HCT116 (cell line): ENCODE measurements around the gene RPAP3. TPM values are rescaled to one million over a fixed set of nuclear protein-coding genes. Genes with fewer than 3 reads are reported as not detected.
A peak's percentile ranks its signal among the peaks of the same experiment; 100 is the strongest.

ENCODE experiments used
- ATAC-seq: fragments of 200-7000 bp; cut with Tn5 transposase; 2 replicates; pipeline ENCODE4 v1.9.1; 2020; ENCODE audit warnings: mild to moderate bottlenecking, moderate library complexity
- BruUV-seq: library from RNA; stranded (reverse); fragments of 400-500 nt; replicated peaks from 2 replicates; lab custom pipeline; 2021; lab: Mats Ljungman, UMichigan
- CTCF ChIA-PET: fragments of 300-600 bp; sonication (Branson Sonifier 250); formaldehyde crosslinking; loops from one replicate; lab custom pipeline; 2021; ENCODE audit warnings: antibody characterized with exemption; lab: Charles Lee
- POLR2A ChIA-PET: fragments of 300-600, 350-600 bp; sonication (Branson Sonifier 250); formaldehyde crosslinking; loops from one replicate; lab custom pipeline; 2021; ENCODE audit warnings: antibody characterized with exemption; lab: Charles Lee
- RAD21 ChIA-PET, 2 experiments: fragments of 300-600 bp; sonication (Branson Sonifier 250); formaldehyde crosslinking; loops; one replicate each; lab custom pipeline; 2023; ENCODE audit warnings: low total read pairs in 2 of 2; ENCODE audit not compliant: uncharacterized antibody in 2 of 2, unreplicated experiment in 2 of 2, low non-redundant PET in 1 of 2; lab: Charles Lee
- DNase-seq: peaks from one replicate; pipeline ENCODE4 v3.0.0-alpha.2; 2010; ENCODE audit warnings: low read depth, low spot score
- H2AFZ ChIP-seq: fragments of 200-600 bp; shearing (Covaris generic), sonication (generic); 2 replicates; pipeline ENCODE4 v1.6.1; 2017; ENCODE audit warnings: low read depth, mixed run types, mixed read lengths, antibody characterized with exemption, low read length; ENCODE audit not compliant: poor library complexity, severe bottlenecking
- H3K27ac ChIP-seq: 2 replicates; pipeline ENCODE4 v1.5.1; 2012; ENCODE audit warnings: low read depth, low read length
- H3K27me3 ChIP-seq: fragments of 200-600 bp; sonication (generic); 2 replicates; pipeline ENCODE4 v1.6.1; 2016; ENCODE audit warnings: mixed run types, low read length, mixed read lengths; ENCODE audit not compliant: insufficient read depth
- H3K36me3 ChIP-seq, 2 experiments: fragments of 200-500 bp in 1 of 2; fragments of 200-600 bp in 1 of 2; sonication (Bioruptor generic) in 1 of 2; sonication (generic) in 1 of 2; 2 replicates each; pipeline versions ENCODE4 v1.5.1 to v1.6.1; 2014 to 2016; ENCODE audit warnings: low read length in 2 of 2, inconsistent platforms in 1 of 2, mixed read lengths in 1 of 2, mixed run types in 1 of 2; ENCODE audit not compliant: insufficient read depth in 2 of 2, control insufficient read depth in 1 of 2
- H3K4me1 ChIP-seq, 2 experiments: fragments of 200-600 bp in 1 of 2; sonication (generic) in 1 of 2; 2 replicates each; pipeline versions ENCODE4 v1.5.1 to v1.6.1; 2012 to 2017; ENCODE audit warnings: low read length in 2 of 2, inconsistent platforms in 1 of 2, mild to moderate bottlenecking in 1 of 2, mixed read lengths in 1 of 2, mixed run types in 1 of 2, moderate library complexity in 1 of 2; ENCODE audit not compliant: insufficient read depth in 2 of 2, control insufficient read depth in 1 of 2
- H3K4me2 ChIP-seq: fragments of 200-600 bp; sonication (generic); 2 replicates; pipeline ENCODE4 v1.6.1; 2017; ENCODE audit warnings: mixed run types, low read length, mixed read lengths
- H3K4me3 ChIP-seq, 2 experiments: fragments of 200-600 bp in 1 of 2; sonication (generic) in 1 of 2; replicated peaks in 1 of 2; 2 replicates each; pipeline ENCODE4 v1.5.1; 2011 to 2016; ENCODE audit warnings: low read length in 2 of 2, control low read depth in 1 of 2, low read depth in 1 of 2, mild to moderate bottlenecking in 1 of 2, mixed read lengths in 1 of 2, mixed run types in 1 of 2
- H3K79me2 ChIP-seq: fragments of 200-600 bp; sonication (generic); 2 replicates; pipeline ENCODE4 v1.6.1; 2017; ENCODE audit warnings: mild to moderate bottlenecking, mixed run types, low read length, moderate library complexity, mixed read lengths; ENCODE audit not compliant: insufficient read depth
- H3K9ac ChIP-seq: fragments of 200-600 bp; sonication (generic); 2 replicates; pipeline ENCODE4 v1.6.1; 2016; ENCODE audit warnings: low read length, mixed read lengths
- H3K9me2 ChIP-seq: fragments of 200-600 bp; sonication (generic), shearing (Covaris generic); 2 replicates; pipeline ENCODE4 v1.6.1; 2017; ENCODE audit warnings: mixed run types, mild to moderate bottlenecking, moderate library complexity; ENCODE audit not compliant: insufficient read depth
- H3K9me3 ChIP-seq, 2 experiments: fragments of 200-500 bp in 1 of 2; fragments of 200-600 bp in 1 of 2; sonication (Bioruptor generic) in 1 of 2; sonication (generic) in 1 of 2; 2 replicates each; pipeline ENCODE4 v1.6.1; 2014 to 2017; ENCODE audit warnings: low read length in 2 of 2, mixed read lengths in 2 of 2, inconsistent platforms in 1 of 2, low read depth in 1 of 2, mild to moderate bottlenecking in 1 of 2, mixed run types in 1 of 2, moderate library complexity in 1 of 2; ENCODE audit not compliant: control insufficient read depth in 1 of 2, insufficient read depth in 1 of 2
- H4K20me1 ChIP-seq: fragments of 200-600 bp; sonication (generic), shearing (Covaris generic); 2 replicates; pipeline ENCODE4 v1.6.1; 2017; ENCODE audit warnings: mixed run types, mild to moderate bottlenecking, moderate library complexity; ENCODE audit not compliant: insufficient read depth
- CBX3 ChIP-seq: IDR thresholded peaks from 2 replicates; pipeline ENCODE4 v1.6.1; 2012; ENCODE audit warnings: low read depth
- CEBPB ChIP-seq: IDR thresholded peaks from 2 replicates; pipeline ENCODE4 v1.6.1; 2012; ENCODE audit warnings: low read depth
- EGR1 ChIP-seq: IDR thresholded peaks from 2 replicates; pipeline ENCODE4 v1.6.1; 2012; ENCODE audit warnings: low read depth
- ELF1 ChIP-seq: IDR thresholded peaks from 2 replicates; pipeline ENCODE4 v1.6.1; 2012; ENCODE audit warnings: low read depth, borderline replicate concordance
- EZH2phosphoT487 ChIP-seq: fragments of 200-600 bp; IDR thresholded peaks from 2 replicates; pipeline ENCODE4 v1.6.1; 2018; ENCODE audit warnings: antibody characterized with exemption, borderline replicate concordance
- FOSL1 ChIP-seq: IDR thresholded peaks from 2 replicates; pipeline ENCODE4 v1.6.1; 2012; ENCODE audit warnings: low read depth
- JUND ChIP-seq: IDR thresholded peaks from 2 replicates; pipeline ENCODE4 v1.6.1; 2012
- POLR2AphosphoS5 ChIP-seq: IDR thresholded peaks from 2 replicates; pipeline ENCODE4 v1.6.1; 2011; ENCODE audit warnings: mild to moderate bottlenecking, low read depth, low read length, moderate library complexity
- RAD21 ChIP-seq: IDR thresholded peaks from 2 replicates; pipeline ENCODE4 v1.6.1; 2012; ENCODE audit warnings: low read depth, mild to moderate bottlenecking
- SIN3A ChIP-seq: IDR thresholded peaks from 2 replicates; pipeline ENCODE4 v1.6.1; 2012; ENCODE audit warnings: low read depth
- SP1 ChIP-seq: IDR thresholded peaks from 2 replicates; pipeline ENCODE4 v1.6.1; 2012; ENCODE audit warnings: low read depth
- SRF ChIP-seq: IDR thresholded peaks from 2 replicates; pipeline ENCODE4 v1.6.1; 2012; ENCODE audit warnings: low read depth
- TCF7L2 ChIP-seq: IDR thresholded peaks from 2 replicates; pipeline ENCODE4 v1.7.0; 2011; ENCODE audit warnings: borderline replicate concordance, inconsistent platforms; ENCODE audit not compliant: insufficient read depth, insufficient read length; ENCODE audit errors: extremely low read depth
- YY1 ChIP-seq: IDR thresholded peaks from 2 replicates; pipeline ENCODE4 v1.6.1; 2011; ENCODE audit warnings: low read length, low read depth, moderate library complexity, mild to moderate bottlenecking; ENCODE audit not compliant: insufficient replicate concordance; ENCODE audit errors: extremely low read depth
- ZBTB33 ChIP-seq: IDR thresholded peaks from 2 replicates; pipeline ENCODE4 v1.6.1; 2011; ENCODE audit warnings: mild to moderate bottlenecking, low read length, moderate library complexity; ENCODE audit not compliant: insufficient replicate concordance; ENCODE audit errors: extremely low read depth
- ZFX ChIP-seq: fragments of 450-650 bp; IDR thresholded peaks from 2 replicates; pipeline ENCODE4 v1.6.1; 2017
- ZNF274 ChIP-seq: fragments of 200-500 bp; sonication (Bioruptor generic); IDR thresholded peaks from 2 replicates; pipeline ENCODE4 v1.6.1; 2014; ENCODE audit warnings: mild to moderate bottlenecking, low read depth, low read length, inconsistent platforms
- intact Hi-C: fragments of 100-400 bp; cut with micrococcal nuclease; formaldehyde crosslinking; loops from 2 replicates; pipeline ENCODE4 v1.10.0; 2022
- total RNA-seq: library from RNA; stranded (reverse); gene quantifications from one replicate; pipeline ENCODE4 v1.2.1, GENCODE V29; 2021; ENCODE audit not compliant: unreplicated experiment
- TF ChIP-seq, protein P1 (sequence below), 3 experiments: fragments of 200-600 bp in 1 of 3; sonication (generic) in 1 of 3; IDR thresholded peaks in 2 of 3; conservative IDR thresholded peaks in 1 of 3; 2 replicates each; pipeline ENCODE4 v1.5.1; 2012 to 2017; ENCODE audit warnings: low read depth in 2 of 3, low read length in 2 of 3, antibody characterized with exemption in 1 of 3, borderline replicate concordance in 1 of 3, control low read depth in 1 of 3, mild to moderate bottlenecking in 1 of 3, mixed read lengths in 1 of 3, mixed run types in 1 of 3, moderate library complexity in 1 of 3; ENCODE audit not compliant: insufficient read depth in 1 of 3
- TF ChIP-seq, protein P2 (sequence below): IDR thresholded peaks from 2 replicates; pipeline ENCODE4 v1.6.1; 2012

Gene RPAP3
- total RNA-seq, 1 experiment from 2014 or later, result 48.3 TPM

GRCh38 chr12:47714826-47715386, 9.1 kb upstream of the RPAP3 start:
- DNase-seq, result no peak
- RAD21 ChIA-PET, result interaction anchor here (0.6 to 2.0 kb wide), 4 partner anchors 26 to 1725 kb away, joined by 3 to 9 read pairs (median 6); partner anchors contain the start of gene SCAF11 (in 1 of the 2)
- H3K27ac ChIP-seq, result no peak overlapping the region
- H2AFZ ChIP-seq, result no peak overlapping the region
- H3K36me3 ChIP-seq, result no peaks in the 10 kb centered on the region
- TF ChIP-seq ZBTB33 (no peak), ELF1 (no peak), ZFX (no peak), EGR1 (no peak), TCF7L2 (no peak), YY1 (no peak), CEBPB (no peak), SRF (no peak), CBX3 (no peak), EZH2phosphoT487 (no peak), POLR2AphosphoS5 (no peak), RAD21 (no peak), FOSL1 (no peak), JUND (no peak), ZNF274 (no peak), SP1 (no peak), SIN3A (no peak)
- TF ChIP-seq, protein P1, sequence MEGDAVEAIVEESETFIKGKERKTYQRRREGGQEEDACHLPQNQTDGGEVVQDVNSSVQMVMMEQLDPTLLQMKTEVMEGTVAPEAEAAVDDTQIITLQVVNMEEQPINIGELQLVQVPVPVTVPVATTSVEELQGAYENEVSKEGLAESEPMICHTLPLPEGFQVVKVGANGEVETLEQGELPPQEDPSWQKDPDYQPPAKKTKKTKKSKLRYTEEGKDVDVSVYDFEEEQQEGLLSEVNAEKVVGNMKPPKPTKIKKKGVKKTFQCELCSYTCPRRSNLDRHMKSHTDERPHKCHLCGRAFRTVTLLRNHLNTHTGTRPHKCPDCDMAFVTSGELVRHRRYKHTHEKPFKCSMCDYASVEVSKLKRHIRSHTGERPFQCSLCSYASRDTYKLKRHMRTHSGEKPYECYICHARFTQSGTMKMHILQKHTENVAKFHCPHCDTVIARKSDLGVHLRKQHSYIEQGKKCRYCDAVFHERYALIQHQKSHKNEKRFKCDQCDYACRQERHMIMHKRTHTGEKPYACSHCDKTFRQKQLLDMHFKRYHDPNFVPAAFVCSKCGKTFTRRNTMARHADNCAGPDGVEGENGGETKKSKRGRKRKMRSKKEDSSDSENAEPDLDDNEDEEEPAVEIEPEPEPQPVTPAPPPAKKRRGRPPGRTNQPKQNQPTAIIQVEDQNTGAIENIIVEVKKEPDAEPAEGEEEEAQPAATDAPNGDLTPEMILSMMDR (IDR thresholded peaks at IDR 0.05 in 2 of 3, conservative IDR thresholded peaks at IDR 0.05 in 1 of 3; ENCODE audit: borderline replicate concordance in 1 of 3, insufficient read depth in 1 of 3, low read depth in 2 of 3, low read length in 2 of 3), result no peak
- TF ChIP-seq, protein P2, sequence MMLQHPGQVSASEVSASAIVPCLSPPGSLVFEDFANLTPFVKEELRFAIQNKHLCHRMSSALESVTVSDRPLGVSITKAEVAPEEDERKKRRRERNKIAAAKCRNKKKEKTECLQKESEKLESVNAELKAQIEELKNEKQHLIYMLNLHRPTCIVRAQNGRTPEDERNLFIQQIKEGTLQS, result no peak
- TF ChIP-seq, all 23 proteins: peak for 0
- ChIA-PET POLR2A (no interaction called here), CTCF (interaction anchor here (0.6 to 4.4 kb wide), 9 partner anchors 8 to 903 kb away, joined by 3 to 63 read pairs (median 4); partner anchors contain the start of genes ENDOU and RPAP3)
- Histone ChIP-seq H3K9ac (no peak overlapping the region), H3K4me3 (no peak overlapping the region), H3K9me2 (no peaks in the 10 kb centered on the region), H3K4me2 (no peak overlapping the region), H3K9me3 (no peaks in the 10 kb centered on the region), H4K20me1 (no peaks in the 10 kb centered on the region), H3K4me1 (peaks cover 0 to 7% of the 10 kb centered on the region in 2 experiments; a peak in 1 of 4 replicates), H3K79me2 (no peaks in the 10 kb centered on the region), H3K27me3 (no peaks in the 10 kb centered on the region)
- peak; percentile 30 for ATAC-seq
- no TSS peak for BruUV-seq
- intact Hi-C loops, result loop anchor here (1.0 to 10.0 kb wide), 5 partner anchors 52 to 450 kb away; no protein-coding TSS in a partner anchor
